HG02884 (cell line): ENCODE data around the gene SMOC2.

Source experiments
- ATAC-seq: cut with Tn5 transposase; IDR thresholded peaks from one replicate; pipeline ENCODE4 v1.9.1; 2021; ENCODE audit warnings: mild to moderate bottlenecking, moderate library complexity; ENCODE audit not compliant: unreplicated experiment

Gene SMOC2

DNA sequence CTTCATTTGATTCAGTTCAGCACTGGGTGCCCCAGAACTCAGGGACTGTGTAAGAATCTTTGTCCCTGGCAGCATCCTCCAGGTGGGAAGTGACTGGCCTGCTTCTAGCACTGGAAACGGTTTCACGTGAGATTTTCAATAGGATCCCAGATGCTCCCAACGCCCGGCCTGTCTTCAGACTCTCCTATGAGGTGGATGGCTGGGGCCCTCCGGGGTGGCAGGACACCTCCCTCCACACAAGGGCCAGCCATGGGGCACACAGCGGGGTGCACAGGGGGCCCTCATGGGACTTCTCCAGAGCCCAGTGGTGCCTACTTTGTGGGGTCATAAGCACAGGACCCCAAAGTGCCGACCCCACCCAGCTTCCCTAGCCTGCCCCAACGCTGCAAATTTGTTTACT lies 72.8 kb downstream of the SMOC2 start:
- ATAC-seq = no peak

DNA sequence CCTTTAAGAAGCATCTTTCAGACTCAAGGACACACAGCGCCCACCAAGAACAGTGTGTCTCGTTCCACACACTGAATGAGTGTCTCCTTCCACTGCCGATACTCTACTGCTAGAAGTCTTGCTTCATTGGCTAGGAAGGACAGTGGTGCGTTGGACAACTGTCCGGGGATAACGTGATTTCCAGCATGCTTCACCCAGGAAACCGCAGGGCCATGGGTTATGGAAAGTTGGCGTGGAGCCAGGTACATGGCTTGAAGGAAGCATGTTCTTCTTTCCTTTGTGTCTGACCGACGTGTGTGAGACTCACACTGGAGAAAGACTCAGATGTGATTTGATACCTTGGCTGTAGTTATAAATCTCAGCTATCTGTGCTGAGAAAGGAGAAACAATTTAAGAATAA lies 73.2 kb downstream of the SMOC2 start:
- no peak for ATAC-seq

DNA sequence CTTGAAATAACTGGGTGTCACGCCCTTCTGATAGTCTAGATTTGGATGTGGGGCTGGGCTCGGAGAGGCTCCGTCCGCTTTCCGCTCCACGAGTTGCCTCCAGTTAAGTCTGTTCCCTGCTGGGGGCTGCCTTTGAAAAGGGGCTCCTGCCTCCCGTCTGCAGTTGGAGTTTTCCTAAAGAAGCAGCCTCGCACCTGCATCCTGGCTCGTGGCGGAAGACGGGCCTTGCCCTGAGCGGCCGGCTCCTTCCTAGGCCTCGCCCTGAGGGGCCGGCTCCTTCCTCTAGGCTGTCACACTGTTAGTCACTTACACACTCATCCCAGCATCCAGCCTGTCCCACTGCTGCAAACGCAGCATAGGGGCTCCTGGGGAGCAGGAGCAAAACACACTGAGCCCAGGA lies 74.4 kb downstream of the SMOC2 start:
- ATAC-seq = no peak

DNA sequence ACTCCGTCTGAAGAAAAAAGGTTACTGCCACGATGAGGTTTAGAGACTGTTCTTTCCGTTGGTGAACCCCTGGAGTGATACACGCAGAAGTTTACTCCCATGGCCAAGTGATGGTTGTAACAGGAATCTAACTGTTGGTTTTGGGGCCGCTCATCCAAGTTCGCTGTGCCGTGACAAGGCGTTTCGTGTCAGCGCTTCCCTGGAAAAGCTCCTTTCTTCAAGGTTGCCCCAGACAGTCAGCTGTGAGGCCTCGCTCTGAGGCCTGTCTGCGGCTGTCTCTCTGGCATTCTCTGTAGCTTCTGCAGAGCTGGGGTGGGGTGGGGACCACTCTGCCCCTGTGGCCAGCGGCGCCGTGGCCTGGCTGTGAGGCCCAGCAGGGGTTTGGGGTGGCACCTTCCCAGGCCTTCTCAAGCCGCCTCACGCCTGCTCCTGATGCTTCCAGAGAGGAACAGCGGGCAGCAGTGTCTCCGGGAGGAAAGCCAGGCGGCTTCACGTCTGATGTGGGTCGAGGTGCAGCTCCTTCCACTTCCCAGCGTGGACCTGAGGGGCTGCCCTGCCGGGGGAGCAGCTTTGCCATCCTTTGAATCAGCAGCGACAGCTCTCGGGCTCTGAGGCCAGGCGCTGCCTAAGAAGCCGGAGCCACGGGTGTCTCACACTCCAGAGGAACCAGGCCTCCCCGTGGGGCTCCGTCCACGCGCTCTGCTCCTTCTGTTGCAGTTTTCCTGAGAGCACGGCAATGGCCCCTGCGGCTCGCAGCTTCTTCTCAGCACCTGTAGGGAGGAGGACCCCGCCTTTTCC lies 76.2 kb downstream of the SMOC2 start:
- no peak for ATAC-seq

DNA sequence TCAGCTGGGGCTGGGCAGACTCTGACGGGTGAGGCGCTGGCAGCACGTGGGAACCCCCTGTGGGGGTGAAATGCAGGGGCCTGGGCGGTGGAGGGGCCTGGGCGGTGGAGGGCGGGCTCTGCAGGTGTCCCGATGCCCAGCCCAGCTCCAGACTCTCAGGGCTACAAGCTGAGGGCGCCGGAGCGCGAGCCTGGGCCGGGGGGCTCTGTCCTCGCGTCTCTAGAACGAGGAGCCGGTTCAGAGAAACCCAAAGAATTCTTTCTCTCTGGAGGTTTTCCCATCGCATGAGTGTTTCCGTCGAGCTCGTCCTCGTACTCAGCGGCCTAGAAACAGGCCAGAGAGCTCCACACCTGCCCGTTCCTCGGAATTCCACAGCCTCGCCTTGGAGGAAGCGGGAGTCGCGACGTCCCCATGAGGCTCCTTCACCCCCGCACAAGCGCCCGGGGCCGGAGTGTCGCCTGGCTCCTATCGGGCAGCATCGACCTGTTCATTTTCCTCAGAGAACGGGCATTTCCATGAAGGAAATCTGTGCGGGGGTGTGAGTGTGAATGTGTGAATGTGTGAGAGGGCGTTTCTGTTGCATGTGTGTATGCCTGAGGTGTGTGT lies 76.9 kb downstream of the SMOC2 start:
- no peak for ATAC-seq

DNA sequence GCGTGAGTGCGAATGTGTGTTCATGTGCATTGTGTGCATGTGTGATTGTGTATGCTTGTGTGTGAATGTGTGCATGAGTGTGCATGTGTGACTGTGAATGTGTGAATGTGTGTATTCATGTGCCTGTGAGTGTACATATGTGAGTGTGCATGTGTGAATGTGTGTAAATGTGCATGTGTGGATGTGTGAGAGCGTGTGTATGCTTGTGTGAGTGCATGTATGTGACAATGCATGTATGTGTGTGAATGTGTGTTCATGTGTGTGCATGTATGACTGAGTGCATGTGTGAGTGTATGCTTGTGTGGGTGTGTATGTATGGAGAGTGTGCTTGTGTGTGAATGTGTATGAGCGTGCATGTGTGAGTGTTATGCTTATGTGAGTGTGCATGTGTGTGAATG lies 77.4 kb downstream of the SMOC2 start:
- ATAC-seq = no peak

DNA sequence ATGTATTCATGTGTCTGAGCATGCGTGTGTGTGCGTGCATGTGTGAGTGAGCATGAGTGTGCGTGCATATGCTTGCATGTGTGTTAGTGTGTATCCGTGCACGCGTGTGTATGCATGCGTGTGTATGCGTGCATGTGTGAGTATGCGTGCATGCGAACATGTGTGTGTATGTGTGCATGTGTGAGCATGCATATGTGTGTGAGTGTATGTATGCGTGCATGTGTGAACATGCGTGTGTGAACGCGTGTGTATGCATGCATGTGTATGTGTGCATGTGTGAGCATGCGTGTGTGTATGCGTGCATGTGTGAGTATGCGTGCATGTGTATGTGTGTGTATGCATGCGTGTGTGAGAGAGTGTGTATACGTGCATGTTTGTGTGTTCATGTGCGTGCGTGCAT lies 77.9 kb downstream of the SMOC2 start:
- ATAC-seq = no peak

DNA sequence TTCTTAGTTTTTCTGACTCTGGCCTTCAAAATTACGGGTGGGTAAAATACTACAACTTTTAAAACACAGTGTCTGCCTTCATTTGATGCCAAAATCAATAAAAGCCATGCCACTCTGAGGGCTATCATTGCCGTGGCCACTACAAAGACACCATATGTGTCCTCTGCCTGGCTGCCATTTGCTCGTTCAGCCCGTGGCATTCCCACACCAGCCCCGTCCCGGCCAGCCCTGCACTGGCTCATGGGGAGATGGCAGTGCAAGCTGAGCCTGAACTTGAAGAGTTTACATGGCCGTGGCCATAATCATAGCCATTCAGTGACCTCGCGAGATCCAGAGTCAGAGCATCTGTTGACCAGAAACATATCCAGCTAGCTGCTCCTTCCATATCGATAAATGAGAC lies 79.2 kb downstream of the SMOC2 start:
- ATAC-seq = no peak

DNA sequence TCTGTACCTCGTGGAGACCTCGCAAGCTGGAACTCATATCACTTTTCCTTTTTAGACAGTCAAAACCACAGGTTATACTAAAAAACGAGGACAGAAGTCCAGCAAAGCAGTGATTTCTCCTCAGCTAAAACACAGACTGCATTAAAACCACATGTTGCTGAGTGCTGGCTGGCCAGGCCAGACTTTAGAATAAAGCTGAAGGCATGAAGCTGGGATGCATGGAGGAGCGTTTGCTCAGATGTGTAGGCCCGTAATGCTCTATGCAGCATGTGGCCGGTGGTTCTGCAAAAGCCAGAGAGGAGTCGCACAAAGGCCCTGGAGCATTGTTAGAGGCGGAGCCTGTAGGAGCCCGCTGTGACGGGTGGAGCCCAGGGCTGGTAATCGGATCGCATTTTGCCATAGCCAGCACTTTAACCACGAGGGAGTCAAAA lies 83.6 kb downstream of the SMOC2 start:
- ATAC-seq = no peak

DNA sequence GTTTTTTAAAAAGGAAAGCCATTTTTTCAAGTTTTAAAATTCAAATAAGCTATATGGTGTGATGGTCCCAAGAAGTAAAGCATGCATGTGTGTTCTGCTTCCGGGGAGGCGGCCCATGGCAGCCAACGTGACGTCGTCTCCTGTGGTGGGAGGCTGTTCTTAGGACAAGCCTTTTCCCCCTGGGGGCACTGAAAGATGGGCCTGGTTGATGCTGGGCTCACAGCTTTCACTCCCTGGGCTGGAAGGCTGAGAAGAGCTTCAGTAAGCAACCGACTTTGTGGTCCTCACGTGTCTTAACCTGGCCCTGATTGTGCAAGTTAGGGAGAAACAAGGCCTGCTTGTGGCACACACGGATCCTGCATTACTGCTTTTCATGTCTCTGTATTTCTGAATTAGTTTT lies 84.1 kb downstream of the SMOC2 start:
- ATAC-seq = no peak

DNA sequence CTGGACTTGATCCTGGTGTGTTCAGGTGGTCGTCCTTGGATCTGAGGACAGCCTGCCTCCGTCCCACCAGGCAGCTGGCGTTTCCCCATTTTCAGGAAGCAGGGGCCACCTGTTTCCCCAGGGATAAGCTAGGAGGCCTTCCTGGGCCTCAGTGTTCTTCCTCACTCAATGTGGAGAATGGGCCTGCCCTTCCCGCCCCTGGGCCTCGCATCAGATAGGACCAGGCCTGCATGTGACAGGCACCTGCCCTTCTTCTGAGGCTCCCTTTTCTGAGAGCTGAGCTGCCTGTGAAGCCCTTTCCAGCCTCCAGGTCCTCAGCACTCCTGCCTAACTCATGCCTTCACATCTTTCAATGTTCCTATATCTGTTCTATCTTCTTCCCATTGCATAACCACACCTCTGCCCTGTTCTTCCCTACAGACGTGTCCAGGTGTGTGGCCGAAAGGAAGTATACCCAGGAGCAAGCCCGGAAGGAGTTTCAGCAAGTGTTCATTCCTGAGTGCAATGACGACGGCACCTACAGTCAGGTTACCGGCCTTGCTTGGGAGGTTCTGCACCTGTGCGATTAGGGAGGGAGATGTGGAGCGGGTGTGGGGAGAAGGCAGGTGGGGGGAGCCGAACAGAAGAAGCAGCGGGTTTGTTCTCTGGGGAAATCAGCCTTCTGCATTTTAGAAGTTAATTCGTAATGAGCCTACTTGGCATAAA lies 85.1 kb downstream of the SMOC2 start:
- ATAC-seq = no peak

DNA sequence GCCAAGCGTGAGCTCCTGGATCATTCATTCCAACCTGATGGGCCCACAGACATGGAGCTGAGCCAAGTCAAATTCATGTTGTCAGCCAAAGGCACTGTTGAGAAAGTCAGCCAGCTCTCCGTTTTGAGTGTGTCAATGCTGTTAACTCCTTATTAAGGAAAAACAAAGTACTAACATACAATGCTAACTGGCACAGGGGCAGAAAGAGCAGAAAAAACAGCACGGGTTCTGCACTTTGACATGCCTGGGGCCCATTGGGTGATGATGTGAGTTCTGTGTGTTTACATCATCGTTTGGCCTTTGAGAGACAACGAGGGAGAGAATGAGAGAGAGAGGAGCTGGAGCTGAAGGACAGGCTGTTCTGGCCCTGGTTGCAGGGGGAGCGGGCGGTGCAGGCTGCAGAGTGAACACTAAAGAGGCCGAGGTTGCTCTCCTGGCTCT lies 85.9 kb downstream of the SMOC2 start:
- ATAC-seq = no peak

DNA sequence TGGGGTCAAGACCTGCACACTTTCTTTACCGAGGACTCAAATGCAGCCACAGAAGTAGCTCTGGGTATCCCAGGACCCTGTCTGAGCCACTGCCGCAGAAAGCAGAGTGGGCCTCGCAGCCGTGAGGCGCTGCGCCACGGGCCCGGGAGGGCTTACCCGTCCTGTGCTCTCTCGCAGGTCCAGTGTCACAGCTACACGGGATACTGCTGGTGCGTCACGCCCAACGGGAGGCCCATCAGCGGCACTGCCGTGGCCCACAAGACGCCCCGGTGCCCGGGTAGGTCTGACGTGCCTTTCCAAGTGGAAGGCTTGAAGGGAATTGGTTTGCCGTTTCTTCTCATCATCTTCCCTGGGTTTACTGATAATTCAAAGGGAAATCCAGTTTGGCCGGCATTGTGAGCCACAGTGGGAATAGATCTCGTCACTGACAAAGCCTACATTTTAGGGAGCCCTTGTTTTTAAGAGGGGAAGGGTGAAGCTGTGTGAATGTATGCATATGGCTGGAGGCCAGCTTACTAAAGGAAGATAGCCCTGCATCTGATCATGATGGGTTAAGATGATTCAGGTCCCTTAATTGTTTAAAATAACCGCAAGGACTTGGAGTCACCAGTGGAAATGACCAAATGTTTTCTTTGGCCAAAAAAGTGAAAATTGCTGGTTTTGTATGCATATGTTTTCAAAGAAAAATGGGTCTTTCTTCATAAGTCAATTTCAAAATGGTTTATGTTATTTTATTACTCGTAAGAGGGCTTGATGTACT lies 86.6 kb downstream of the SMOC2 start:
- ATAC-seq = no peak

DNA sequence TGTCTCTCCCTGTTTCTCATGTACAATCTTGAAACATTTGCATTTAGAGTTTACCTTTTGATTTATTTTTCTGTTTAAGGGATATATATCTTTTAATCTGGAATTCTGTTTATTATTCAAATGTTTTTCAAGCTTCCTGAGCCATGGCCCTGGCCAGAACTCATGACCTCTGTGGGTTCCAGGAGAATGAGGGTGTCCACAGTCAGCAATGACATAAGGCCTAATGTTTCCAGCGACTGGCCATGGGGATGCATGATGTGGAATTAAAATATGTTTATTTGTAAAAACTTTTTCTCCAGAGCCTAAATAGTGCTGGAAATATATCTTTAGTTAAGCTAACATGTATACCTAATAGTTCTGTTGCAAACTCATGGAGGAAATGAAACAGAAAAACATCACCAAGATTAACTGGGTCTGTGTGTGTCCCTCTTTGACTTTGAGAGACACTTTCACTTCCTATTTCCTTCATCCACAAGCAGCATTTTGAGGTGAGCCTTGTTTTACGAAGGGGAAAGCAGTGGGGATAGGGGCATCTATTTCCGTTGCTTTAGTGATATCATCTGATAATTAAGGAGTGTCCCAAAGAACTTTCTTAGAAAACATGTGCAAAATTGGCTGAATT lies 87.6 kb downstream of the SMOC2 start:
- ATAC-seq = no peak

DNA sequence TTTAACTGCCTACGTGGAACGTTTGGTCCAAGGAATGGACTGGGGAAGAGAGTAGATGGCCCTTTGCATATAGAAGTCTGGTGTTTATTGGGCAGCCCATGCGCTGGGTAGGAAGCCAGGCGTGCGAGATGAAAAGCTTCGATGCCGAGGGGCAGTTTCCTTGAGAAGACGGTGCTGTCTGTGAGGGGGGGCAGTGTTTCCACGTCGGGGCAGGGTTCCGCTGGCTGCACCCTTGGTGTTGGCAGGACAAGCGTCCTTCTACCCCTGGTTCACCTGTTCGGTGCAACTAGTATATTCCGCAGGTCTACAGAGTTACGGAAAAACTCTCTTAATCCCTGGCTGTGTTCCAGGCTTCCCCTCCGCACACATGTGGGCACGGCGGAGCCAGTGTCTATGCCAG lies 88.2 kb downstream of the SMOC2 start:
- no peak for ATAC-seq

DNA sequence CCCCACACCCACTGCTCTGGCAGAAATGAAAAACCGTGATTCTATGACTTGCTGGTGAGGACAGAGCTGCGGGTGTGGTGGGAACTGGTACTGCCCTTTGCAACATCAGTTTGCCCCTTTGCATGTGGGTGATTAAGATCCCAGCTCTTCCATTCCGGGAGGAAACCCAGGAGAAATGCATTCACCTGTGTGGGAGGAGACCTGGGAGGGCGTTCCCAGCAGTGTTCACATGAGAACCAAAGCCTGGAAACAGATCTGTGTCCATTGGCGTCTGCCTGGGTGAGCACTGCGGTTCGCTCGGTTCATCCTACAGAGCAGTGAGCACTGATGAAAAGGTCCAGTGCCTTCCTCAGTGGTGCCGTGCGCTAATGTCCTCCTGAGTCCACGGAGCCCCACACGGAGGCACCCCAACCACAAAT lies 89.7 kb downstream of the SMOC2 start:
- no peak for ATAC-seq

DNA sequence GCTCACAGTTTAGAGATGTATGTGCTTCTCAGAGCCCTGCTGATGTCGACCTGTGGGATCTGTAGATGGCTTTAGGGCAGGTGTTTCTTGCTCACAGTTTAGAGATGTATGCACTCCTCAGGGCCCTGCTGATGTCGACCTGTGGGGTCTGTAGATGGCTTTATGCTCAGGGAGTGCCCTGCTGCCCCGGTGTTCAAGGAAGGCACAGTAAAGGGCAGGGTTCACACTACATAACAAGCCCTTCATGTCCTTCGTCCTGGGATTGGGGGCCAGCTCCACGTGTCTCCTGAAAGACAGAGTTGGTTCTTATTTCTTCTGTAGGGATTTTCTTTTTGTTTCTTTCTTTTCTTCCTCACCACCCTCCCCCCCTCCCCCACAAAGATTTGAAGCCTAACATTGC lies 91.1 kb downstream of the SMOC2 start:
- ATAC-seq = no peak

DNA sequence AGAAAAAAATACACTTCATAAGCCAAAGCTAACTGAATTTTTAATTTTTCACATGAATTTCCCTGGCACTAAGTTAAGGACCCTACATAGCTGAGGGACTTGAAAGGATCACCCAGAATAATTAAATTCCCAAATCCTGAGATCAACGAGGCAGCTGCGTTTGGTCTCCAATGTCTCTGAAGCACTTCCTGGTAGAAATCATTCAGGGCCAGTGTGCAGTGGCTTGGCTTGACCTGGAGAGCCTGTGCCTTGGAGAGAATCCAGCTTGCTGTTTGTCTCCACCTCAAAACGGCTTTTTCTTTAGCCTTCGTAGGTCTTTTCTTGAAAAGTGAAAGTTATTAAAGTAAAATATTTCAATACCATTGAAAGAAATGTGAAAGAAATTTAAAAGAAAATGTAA lies 92.4 kb downstream of the SMOC2 start:
- no peak for ATAC-seq

DNA sequence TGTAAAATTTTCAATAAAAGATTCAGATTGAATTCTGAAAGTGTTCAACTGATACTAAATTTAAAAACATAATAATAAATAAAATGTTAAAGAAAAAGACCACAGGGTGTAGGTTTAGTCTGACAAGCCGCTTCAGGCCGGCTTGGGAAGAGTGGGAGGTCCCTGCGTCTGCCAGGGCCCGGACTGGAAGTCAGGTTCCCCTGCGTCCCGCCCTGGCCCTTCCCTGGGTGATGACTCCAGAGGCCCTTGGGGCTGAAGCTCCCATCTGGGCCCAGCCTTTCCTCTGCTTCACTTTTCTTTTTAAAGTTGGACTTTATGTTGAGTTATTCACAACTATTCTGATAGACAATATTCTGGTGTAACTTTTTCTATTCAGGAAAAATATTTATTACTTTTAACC lies 93.3 kb downstream of the SMOC2 start:
- no peak for ATAC-seq

DNA sequence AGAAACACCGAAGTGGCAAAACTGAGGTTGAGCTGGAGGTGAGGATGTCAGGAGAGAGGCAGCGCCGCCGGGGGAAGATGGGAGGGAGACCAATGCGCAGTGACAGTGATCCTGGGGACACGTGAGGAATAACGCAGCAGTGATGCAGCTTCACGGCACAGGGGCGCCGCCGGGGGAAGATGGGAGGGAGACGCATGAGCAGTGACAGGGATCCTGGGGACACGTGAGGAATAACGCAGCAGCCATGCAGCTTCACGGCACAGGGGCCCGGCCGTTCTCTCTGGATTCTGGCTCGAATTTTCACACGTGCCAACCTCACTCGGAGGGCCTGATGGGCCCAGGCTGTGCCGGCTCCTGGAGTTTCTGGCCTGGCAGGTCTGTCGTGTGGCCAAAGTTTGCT lies 94.7 kb downstream of the SMOC2 start:
- no peak for ATAC-seq

DNA sequence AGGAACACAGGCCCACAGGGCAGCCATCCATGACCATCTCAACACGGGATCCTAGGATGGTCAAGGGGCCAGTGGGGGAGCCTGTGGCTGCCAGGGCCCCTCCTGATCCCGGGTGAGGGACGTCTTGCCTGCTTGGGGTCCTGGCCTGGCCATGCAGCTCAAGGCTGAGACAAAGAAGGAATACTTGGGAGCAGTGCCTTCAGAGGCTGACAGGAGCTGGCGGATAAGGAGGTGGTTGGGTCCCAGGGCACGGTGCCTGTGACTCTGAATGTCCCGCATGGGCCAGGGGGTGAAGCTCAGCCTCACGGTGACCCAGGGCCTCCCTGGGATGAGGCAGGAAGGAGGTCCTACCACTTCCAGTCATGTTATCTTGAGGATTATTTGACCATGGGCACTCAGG lies 95.2 kb downstream of the SMOC2 start:
- ATAC-seq = no peak
